ENCODE measurements around the gene TBC1D3B. TPM values are rescaled to one million over a fixed set of nuclear protein-coding genes. Genes with fewer than 3 reads are reported as not detected.

TBC1D3B gene
- total and polyA plus RNA-seq, 2 donors: 1.3 to 3.9 TPM

- H3K27ac ChIP-seq (ENCODE audit: low read depth in 1 of 2, low read length in 1 of 2): no peak overlapping the region
- H3K4me1 ChIP-seq (ENCODE audit: control insufficient read depth in 2 of 2, insufficient read depth in 2 of 2, low read length in 2 of 2): no peaks in the 10 kb centered on the region
- 90% methylated on average over 4 of the region's 4 CpGs for WGBS
- no peak for DNase-seq (ENCODE audit: low read depth in 6 of 9, low spot score in 9 of 9)
- no peaks in the 10 kb centered on the region for H3K36me3 ChIP-seq (ENCODE audit: control insufficient read depth in 2 of 2, insufficient read depth in 2 of 2, low read length in 1 of 2)
- H3K27me3 ChIP-seq (ENCODE audit: control insufficient read depth in 2 of 2, insufficient read depth in 1 of 2, low read length in 1 of 2): peaks cover 0 to 9% of the 10 kb centered on the region in 2 donors
- H3K9me3 ChIP-seq (ENCODE audit: control insufficient read depth in 2 of 2, insufficient read depth in 1 of 2, low read length in 1 of 2): no peaks in the 10 kb centered on the region
- no peak overlapping the region for H3K4me3 ChIP-seq (ENCODE audit: low read length in 2 of 2)
These were observed 24.4 kb downstream of the TBC1D3B start for GRCh38 chr17:36151891-36152638.

DNA sequence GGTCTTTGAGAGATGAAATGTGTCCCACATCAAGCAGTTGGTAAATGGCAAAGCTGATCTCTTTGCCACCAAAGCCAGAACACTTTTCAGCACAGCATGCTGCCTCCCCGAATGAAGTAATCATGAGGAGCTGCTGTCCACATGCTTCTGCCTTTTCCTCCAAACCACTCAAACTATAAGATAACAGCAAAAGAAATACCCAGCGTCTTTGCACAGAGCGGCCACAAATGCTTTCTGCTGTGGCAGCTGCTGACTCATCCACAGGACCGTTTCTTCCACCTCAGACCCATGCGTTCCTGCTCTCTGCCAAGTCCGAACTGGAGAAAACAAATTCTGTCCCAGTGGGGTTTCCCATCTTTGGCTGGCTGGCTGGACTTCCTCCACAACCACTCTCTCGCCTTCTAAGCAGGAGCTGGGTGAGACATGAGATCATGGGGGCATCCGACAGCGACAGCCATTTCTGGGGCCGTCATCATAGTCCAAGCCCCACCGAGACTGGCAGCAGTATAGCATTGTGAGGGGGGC, 27.1 kb downstream of the TBC1D3B start:
- no peak overlapping the region for H3K4me3 ChIP-seq (ENCODE audit: low read length in 2 of 2)
- H3K27ac ChIP-seq (ENCODE audit: low read depth in 1 of 2, low read length in 1 of 2): no peak overlapping the region
- DNase-seq (ENCODE audit: low read depth in 6 of 9, low spot score in 9 of 9): no peak
- WGBS: 66% methylated on average over 11 of the region's 11 CpGs
- no peaks in the 10 kb centered on the region for H3K9me3 ChIP-seq (ENCODE audit: control insufficient read depth in 2 of 2, insufficient read depth in 1 of 2, low read length in 1 of 2)
- peaks cover 0 to 9% of the 10 kb centered on the region in 2 donors for H3K27me3 ChIP-seq (ENCODE audit: control insufficient read depth in 2 of 2, insufficient read depth in 1 of 2, low read length in 1 of 2)
- H3K36me3 ChIP-seq (ENCODE audit: control insufficient read depth in 2 of 2, insufficient read depth in 2 of 2, low read length in 1 of 2): no peaks in the 10 kb centered on the region
- H3K4me1 ChIP-seq (ENCODE audit: control insufficient read depth in 2 of 2, insufficient read depth in 2 of 2, low read length in 2 of 2): no peaks in the 10 kb centered on the region

DNA sequence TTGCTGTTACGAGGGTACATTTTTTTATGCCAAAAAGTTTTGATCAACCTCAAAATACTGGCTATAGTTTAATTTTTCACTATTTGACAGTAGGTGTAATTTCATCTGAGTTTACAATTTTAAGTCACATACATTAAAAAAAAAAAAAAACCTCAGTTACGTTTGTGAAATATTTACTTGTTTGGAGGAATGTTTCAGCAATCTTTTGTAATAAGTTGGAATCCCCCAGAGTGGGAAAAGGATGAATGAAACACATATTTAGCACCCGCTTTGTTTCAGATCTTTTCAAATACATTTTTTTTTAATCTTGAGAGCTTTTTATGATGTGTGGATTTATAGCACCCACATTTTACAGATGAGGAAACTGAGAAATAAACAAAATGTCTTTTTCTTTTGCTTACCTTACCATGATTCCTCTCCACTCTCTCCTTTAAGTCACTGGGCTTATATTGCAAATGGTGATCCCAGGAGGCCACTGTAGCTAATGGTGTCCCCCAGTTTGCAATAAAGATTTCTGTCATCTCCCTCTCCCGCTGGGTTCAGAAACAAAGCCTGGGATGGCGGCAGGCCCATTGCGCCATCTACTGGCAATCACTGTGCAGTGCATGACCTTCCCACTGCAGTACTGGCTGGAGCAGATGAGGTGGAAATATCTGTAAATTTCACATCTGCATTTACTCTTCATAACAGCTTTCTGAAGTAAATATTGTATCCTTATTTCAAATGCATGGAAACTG, 27.7 kb downstream of the TBC1D3B start:
- DNase-seq (ENCODE audit: low read depth in 6 of 9, low spot score in 9 of 9): peak in 8 of 9 donors; percentile 17 to 60 (median 35)
- H3K4me1 ChIP-seq (ENCODE audit: control insufficient read depth in 2 of 2, insufficient read depth in 2 of 2, low read length in 2 of 2): no peaks in the 10 kb centered on the region
- peaks cover 0 to 9% of the 10 kb centered on the region in 2 donors for H3K27me3 ChIP-seq (ENCODE audit: control insufficient read depth in 2 of 2, insufficient read depth in 1 of 2, low read length in 1 of 2)
- no peaks in the 10 kb centered on the region for H3K9me3 ChIP-seq (ENCODE audit: control insufficient read depth in 2 of 2, insufficient read depth in 1 of 2, low read length in 1 of 2)
- no peak overlapping the region for H3K27ac ChIP-seq (ENCODE audit: low read depth in 1 of 2, low read length in 1 of 2)
- 48% methylated on average over 6 of the region's 6 CpGs for WGBS
- no peak overlapping the region for H3K4me3 ChIP-seq (ENCODE audit: low read length in 2 of 2)
- H3K36me3 ChIP-seq (ENCODE audit: control insufficient read depth in 2 of 2, insufficient read depth in 2 of 2, low read length in 1 of 2): no peaks in the 10 kb centered on the region

DNA sequence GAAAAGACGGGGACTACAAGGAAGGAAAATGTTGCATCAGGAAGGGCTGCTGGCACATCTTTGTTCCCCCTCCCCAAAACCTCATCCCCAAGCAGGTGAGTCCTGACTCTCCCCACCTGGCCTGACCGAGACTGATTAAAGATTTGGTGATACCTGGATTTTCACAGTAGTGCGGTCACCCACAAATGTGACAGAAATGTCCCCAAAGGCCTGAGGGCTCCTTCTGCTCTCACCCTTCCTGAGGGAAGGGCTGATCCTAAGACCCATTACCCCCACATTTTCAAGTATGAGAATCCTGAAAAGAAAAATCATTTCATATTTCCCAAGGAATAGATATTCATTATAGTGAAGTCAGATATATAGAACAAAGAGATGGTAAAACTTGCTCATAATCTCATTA, 28.8 kb downstream of the TBC1D3B start:
- Histone ChIP-seq H3K27ac (ENCODE audit: low read depth in 1 of 2, low read length in 1 of 2) (no peak overlapping the region), H3K27me3 (ENCODE audit: control insufficient read depth in 2 of 2, insufficient read depth in 1 of 2, low read length in 1 of 2) (peaks cover 0 to 6% of the 10 kb centered on the region in 2 donors), H3K4me3 (ENCODE audit: low read length in 2 of 2) (no peak overlapping the region), H3K9me3 (ENCODE audit: control insufficient read depth in 2 of 2, insufficient read depth in 1 of 2, low read length in 1 of 2) (no peaks in the 10 kb centered on the region), H3K36me3 (ENCODE audit: control insufficient read depth in 2 of 2, insufficient read depth in 2 of 2, low read length in 1 of 2) (no peaks in the 10 kb centered on the region), H3K4me1 (ENCODE audit: control insufficient read depth in 2 of 2, insufficient read depth in 2 of 2, low read length in 2 of 2) (no peaks in the 10 kb centered on the region)
- 96% methylated on average over 3 of the region's 3 CpGs for WGBS
- no peak for DNase-seq (ENCODE audit: low read depth in 6 of 9, low spot score in 9 of 9)

DNA sequence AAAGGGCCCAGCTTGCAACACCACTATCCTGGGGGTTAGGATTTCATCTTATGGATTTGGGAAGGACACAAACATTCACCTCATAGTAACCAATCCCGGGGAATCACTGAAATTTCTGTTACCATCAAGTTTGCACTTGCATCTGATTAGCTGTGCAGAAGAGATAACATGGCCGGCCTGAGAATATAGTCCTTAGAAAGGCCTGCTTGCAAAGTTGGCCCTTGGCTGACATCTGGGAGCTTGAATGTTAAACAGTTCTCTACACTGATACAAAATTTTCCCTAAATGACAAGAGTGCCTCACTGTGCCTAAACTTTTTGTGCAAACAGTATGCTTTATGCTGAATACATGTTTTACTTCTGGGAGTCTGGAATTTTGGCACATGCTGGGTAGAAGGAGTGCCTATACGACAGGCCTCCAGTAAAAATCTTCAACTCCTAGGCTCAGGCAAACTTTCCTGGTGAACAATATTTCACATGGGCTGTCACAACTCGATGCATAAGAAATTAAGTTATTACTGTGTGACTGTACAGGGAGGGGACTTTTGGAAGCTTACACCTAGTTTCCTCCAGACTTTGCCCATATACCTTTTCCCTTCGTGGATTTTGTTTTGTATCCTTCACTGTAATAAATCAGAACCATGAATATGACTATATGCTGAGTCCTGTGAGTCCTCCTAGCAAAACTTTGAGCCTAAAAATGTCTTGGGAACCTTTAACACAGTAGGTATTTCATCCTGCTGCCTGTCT, 31.3 kb downstream of the TBC1D3B start:
- Histone ChIP-seq H3K27me3 (ENCODE audit: control insufficient read depth in 2 of 2, insufficient read depth in 1 of 2, low read length in 1 of 2) (peaks cover 0 to 6% of the 10 kb centered on the region in 2 donors), H3K4me3 (ENCODE audit: low read length in 2 of 2) (no peak overlapping the region), H3K27ac (ENCODE audit: low read depth in 1 of 2, low read length in 1 of 2) (no peak overlapping the region), H3K9me3 (ENCODE audit: control insufficient read depth in 2 of 2, insufficient read depth in 1 of 2, low read length in 1 of 2) (no peaks in the 10 kb centered on the region), H3K36me3 (ENCODE audit: control insufficient read depth in 2 of 2, insufficient read depth in 2 of 2, low read length in 1 of 2) (no peaks in the 10 kb centered on the region), H3K4me1 (ENCODE audit: control insufficient read depth in 2 of 2, insufficient read depth in 2 of 2, low read length in 2 of 2) (no peaks in the 10 kb centered on the region)
- DNase-seq (ENCODE audit: low read depth in 6 of 9, low spot score in 9 of 9): no peak
- 92% methylated on average over 5 of the region's 5 CpGs for WGBS

GRCh38 chr17:36144014-36144413, 32.4 kb downstream of the TBC1D3B start:
- H3K9me3 ChIP-seq (ENCODE audit: control insufficient read depth in 2 of 2, insufficient read depth in 1 of 2, low read length in 1 of 2): no peaks in the 10 kb centered on the region
- 98% methylated on average over 2 of the region's 2 CpGs for WGBS
- no peak for DNase-seq (ENCODE audit: low read depth in 6 of 9, low spot score in 9 of 9)
- H3K27ac ChIP-seq (ENCODE audit: low read depth in 1 of 2, low read length in 1 of 2): no peak overlapping the region
- no peak overlapping the region for H3K4me3 ChIP-seq (ENCODE audit: low read length in 2 of 2)
- peaks cover 0 to 2% of the 10 kb centered on the region in 2 donors for H3K27me3 ChIP-seq (ENCODE audit: control insufficient read depth in 2 of 2, insufficient read depth in 1 of 2, low read length in 1 of 2)
- H3K4me1 ChIP-seq (ENCODE audit: control insufficient read depth in 2 of 2, insufficient read depth in 2 of 2, low read length in 2 of 2): no peaks in the 10 kb centered on the region
- no peaks in the 10 kb centered on the region for H3K36me3 ChIP-seq (ENCODE audit: control insufficient read depth in 2 of 2, insufficient read depth in 2 of 2, low read length in 1 of 2)

GRCh38 chr17:36142806-36143205, 33.6 kb downstream of the TBC1D3B start:
- Histone ChIP-seq H3K4me1 (ENCODE audit: control insufficient read depth in 2 of 2, insufficient read depth in 2 of 2, low read length in 2 of 2) (no peaks in the 10 kb centered on the region), H3K4me3 (ENCODE audit: low read length in 2 of 2) (no peak overlapping the region), H3K27ac (ENCODE audit: low read depth in 1 of 2, low read length in 1 of 2) (no peak overlapping the region), H3K36me3 (ENCODE audit: control insufficient read depth in 2 of 2, insufficient read depth in 2 of 2, low read length in 1 of 2) (no peaks in the 10 kb centered on the region), H3K9me3 (ENCODE audit: control insufficient read depth in 2 of 2, insufficient read depth in 1 of 2, low read length in 1 of 2) (no peaks in the 10 kb centered on the region), H3K27me3 (ENCODE audit: control insufficient read depth in 2 of 2, insufficient read depth in 1 of 2, low read length in 1 of 2) (peaks cover 0 to 1% of the 10 kb centered on the region in 2 donors)
- 97% methylated on average over 8 of the region's 8 CpGs for WGBS
- DNase-seq (ENCODE audit: low read depth in 6 of 9, low spot score in 9 of 9): no peak

GRCh38 chr17:36142235-36142634, 34.2 kb downstream of the TBC1D3B start:
- no peak overlapping the region for H3K4me3 ChIP-seq (ENCODE audit: low read length in 2 of 2)
- H3K9me3 ChIP-seq (ENCODE audit: control insufficient read depth in 2 of 2, insufficient read depth in 1 of 2, low read length in 1 of 2): no peaks in the 10 kb centered on the region
- H3K27me3 ChIP-seq (ENCODE audit: control insufficient read depth in 2 of 2, insufficient read depth in 1 of 2, low read length in 1 of 2): peaks cover 0 to 2% of the 10 kb centered on the region in 2 donors

GRCh38 chr17:36136439-36136838, 40.0 kb downstream of the TBC1D3B start:
- H3K27ac ChIP-seq (ENCODE audit: low read depth in 1 of 2, low read length in 1 of 2): no peak overlapping the region
- no peak for DNase-seq (ENCODE audit: low read depth in 6 of 9, low spot score in 9 of 9)

More at GRCh38 chr17:36142235-36142634, 34.2 kb downstream of the TBC1D3B start:
- no peak for DNase-seq (ENCODE audit: low read depth in 6 of 9, low spot score in 9 of 9)
- H3K27ac ChIP-seq (ENCODE audit: low read depth in 1 of 2, low read length in 1 of 2): no peak overlapping the region
- no peaks in the 10 kb centered on the region for H3K36me3 ChIP-seq (ENCODE audit: control insufficient read depth in 2 of 2, insufficient read depth in 2 of 2, low read length in 1 of 2)
- H3K4me1 ChIP-seq (ENCODE audit: control insufficient read depth in 2 of 2, insufficient read depth in 2 of 2, low read length in 2 of 2): no peaks in the 10 kb centered on the region

More at GRCh38 chr17:36136439-36136838, 40.0 kb downstream of the TBC1D3B start:
- no peaks in the 10 kb centered on the region for H3K9me3 ChIP-seq (ENCODE audit: control insufficient read depth in 2 of 2, insufficient read depth in 1 of 2, low read length in 1 of 2)
- H3K4me3 ChIP-seq (ENCODE audit: low read length in 2 of 2): no peak overlapping the region
- no peaks in the 10 kb centered on the region for H3K4me1 ChIP-seq (ENCODE audit: control insufficient read depth in 2 of 2, insufficient read depth in 2 of 2, low read length in 2 of 2)
- 95% methylated on average over 1 of the region's 1 CpG for WGBS
- H3K27me3 ChIP-seq (ENCODE audit: control insufficient read depth in 2 of 2, insufficient read depth in 1 of 2, low read length in 1 of 2): peaks cover 0 to 5% of the 10 kb centered on the region in 2 donors
- H3K36me3 ChIP-seq (ENCODE audit: control insufficient read depth in 2 of 2, insufficient read depth in 2 of 2, low read length in 1 of 2): no peaks in the 10 kb centered on the region
